Measurements from ENCODE around the gene E2F2.

The E2F2 gene

GRCh38 chr1:23530747-23531561 lies at the start of gene E2F2 (continued):
- TF ChIP-seq ZNF26 (tag by site-specific recombination; IDR thresholded peaks at IDR 0.05) (no peak), ZNF2 (tag by site-specific recombination; IDR thresholded peaks at IDR 0.05) (peak; percentile 49), BCL11A (tag by site-specific recombination; IDR thresholded peaks at IDR 0.05; ENCODE audit: low read depth) (no peak), ZNF423 (tag by site-specific recombination; IDR thresholded peaks at IDR 0.05) (no peak; the same call in 1 of the 2 replicates), ZNF843 (tag by site-specific recombination; IDR thresholded peaks at IDR 0.05) (no peak; the same call in 1 of the 2 replicates), TRIM28 (IDR thresholded peaks at IDR 0.05; ENCODE audit: borderline replicate concordance, low read length) (peak; percentile 27; the same call in 1 of the 2 replicates), ZNF549 (tag by site-specific recombination; IDR thresholded peaks at IDR 0.05) (no peak), BCL6B (tag by site-specific recombination; IDR thresholded peaks at IDR 0.05) (no peak), OVOL3 (tag by site-specific recombination; IDR thresholded peaks at IDR 0.05) (no peak), AEBP2 (tag by site-specific recombination; IDR thresholded peaks at IDR 0.05; ENCODE audit: borderline replicate concordance) (no peak), ZBTB1 (tag by site-specific recombination; IDR thresholded peaks at IDR 0.05) (no peak), ZNF133 (tag by site-specific recombination; IDR thresholded peaks at IDR 0.05) (no peak), PRDM6 (tag by site-specific recombination; IDR thresholded peaks at IDR 0.05) (no peak), ZFP37 (tag by site-specific recombination; IDR thresholded peaks at IDR 0.05) (no peak; the same call in 1 of the 2 replicates), TSHZ1 (tag by site-specific recombination; IDR thresholded peaks at IDR 0.05; ENCODE audit: borderline replicate concordance) (no peak; the same call in 1 of the 2 replicates), ZNF639 (tag by site-specific recombination; IDR thresholded peaks at IDR 0.05) (no peak; the same call in 1 of the 2 replicates), ZNF449 (tag by site-specific recombination; IDR thresholded peaks at IDR 0.05) (no peak), ZNF621 (tag by site-specific recombination; IDR thresholded peaks at IDR 0.05) (no peak), ZNF394 (tag by site-specific recombination; IDR thresholded peaks at IDR 0.05; ENCODE audit: borderline replicate concordance) (peak; percentile 47; the same call in 1 of the 2 replicates), ZNF169 (tag by site-specific recombination; IDR thresholded peaks at IDR 0.05) (no peak), MYNN (tag by site-specific recombination; IDR thresholded peaks at IDR 0.05; ENCODE audit: borderline replicate concordance) (no peak), ZNF792 (tag by site-specific recombination; IDR thresholded peaks at IDR 0.05) (no peak), CTCF (tag by site-specific recombination; IDR thresholded peaks at IDR 0.05) (peak; percentile 84), ZNF202 (tag by site-specific recombination; IDR thresholded peaks at IDR 0.05; ENCODE audit: borderline replicate concordance) (no peak)
